H9 (cell line): Measurements from ENCODE around the gene SRD5A2. TPM values are rescaled to one million over a fixed set of nuclear protein-coding genes. Genes with fewer than 3 reads are reported as not detected.

ENCODE experiments used
- DNase-seq: peaks from one replicate; pipeline ENCODE4 v3.0.0-alpha.2; 2017
- H2AFZ ChIP-seq: one replicate; pipeline ENCODE4 v1.6.1; 2013; ENCODE audit warnings: mild to moderate bottlenecking, low read length, control low read depth, moderate library complexity
- H2AK5ac ChIP-seq: 2 replicates; pipeline ENCODE4 v1.6.1; 2013; ENCODE audit warnings: low read length, control low read depth, mixed read lengths; ENCODE audit not compliant: insufficient read length
- H2BK120ac ChIP-seq: one replicate; pipeline ENCODE4 v1.6.1; 2013; ENCODE audit warnings: low read depth, mild to moderate bottlenecking, low read length, control low read depth, inconsistent platforms; ENCODE audit not compliant: poor library complexity, severe bottlenecking
- H2BK12ac ChIP-seq: 2 replicates; pipeline ENCODE4 v1.6.1; 2013; ENCODE audit warnings: low read length, control low read depth, mixed read lengths, low read depth; ENCODE audit not compliant: insufficient read length
- H2BK15ac ChIP-seq: 2 replicates; pipeline ENCODE4 v1.6.1; 2013; ENCODE audit warnings: low read depth, low read length, control low read depth
- H2BK20ac ChIP-seq: one replicate; pipeline ENCODE4 v1.6.1; 2013; ENCODE audit warnings: low read depth, mild to moderate bottlenecking, low read length, control low read depth, inconsistent platforms; ENCODE audit not compliant: poor library complexity, severe bottlenecking
- H2BK5ac ChIP-seq: 2 replicates; pipeline ENCODE4 v1.6.1; 2013; ENCODE audit warnings: low read length, control low read depth, mixed read lengths; ENCODE audit not compliant: insufficient read length
- H3K14ac ChIP-seq: 2 replicates; pipeline ENCODE4 v1.6.1; 2013; ENCODE audit warnings: low read length, control low read depth; ENCODE audit not compliant: insufficient read depth
- H3K18ac ChIP-seq: 2 replicates; pipeline ENCODE4 v1.6.1; 2013; ENCODE audit warnings: low read depth, mild to moderate bottlenecking, mixed read lengths, low read length, control low read depth; ENCODE audit not compliant: insufficient read length
- H3K23ac ChIP-seq: 2 replicates; pipeline ENCODE4 v1.6.1; 2013; ENCODE audit warnings: low read length, control low read depth, mixed read lengths, low read depth; ENCODE audit not compliant: insufficient read length
- H3K23me2 ChIP-seq: 2 replicates; pipeline ENCODE4 v1.6.1; 2013; ENCODE audit warnings: low read depth, mild to moderate bottlenecking, mixed read lengths, low read length, control low read depth; ENCODE audit not compliant: insufficient read length, poor library complexity, severe bottlenecking
- H3K27ac ChIP-seq: 2 replicates; pipeline ENCODE4 v1.5.1; 2013; ENCODE audit warnings: low read length, control low read depth, mixed read lengths, low read depth; ENCODE audit not compliant: insufficient read length
- H3K27me3 ChIP-seq: 2 replicates; pipeline ENCODE4 v1.6.1; 2013; ENCODE audit warnings: low read length, control low read depth, inconsistent platforms; ENCODE audit not compliant: insufficient read depth
- H3K4ac ChIP-seq: 2 replicates; pipeline ENCODE4 v1.6.1; 2013; ENCODE audit warnings: low read depth, mild to moderate bottlenecking, control low read depth, inconsistent platforms, low read length, moderate library complexity
- H3K4me1 ChIP-seq: 2 replicates; pipeline ENCODE4 v1.6.1; 2013; ENCODE audit warnings: low read length, control low read depth, inconsistent platforms; ENCODE audit not compliant: insufficient read depth
- H3K4me2 ChIP-seq: 2 replicates; pipeline ENCODE4 v1.6.1; 2013; ENCODE audit warnings: low read length, control low read depth, mixed read lengths; ENCODE audit not compliant: insufficient read length, insufficient read depth
- H3K56ac ChIP-seq: 2 replicates; pipeline ENCODE4 v1.6.1; 2013; ENCODE audit warnings: low read depth, mild to moderate bottlenecking, mixed read lengths, low read length, control low read depth; ENCODE audit not compliant: insufficient read length
- H3K79me1 ChIP-seq: 2 replicates; pipeline ENCODE4 v1.6.1; 2013; ENCODE audit warnings: low read depth, mild to moderate bottlenecking, moderate library complexity, low read length, control low read depth, inconsistent platforms; ENCODE audit not compliant: insufficient read depth, poor library complexity, severe bottlenecking
- H3K79me2 ChIP-seq: 2 replicates; pipeline ENCODE4 v1.6.1; 2013; ENCODE audit warnings: low read length, control low read depth, inconsistent platforms; ENCODE audit not compliant: insufficient read depth
- H3K9ac ChIP-seq: 2 replicates; pipeline ENCODE4 v1.6.1; 2013; ENCODE audit warnings: low read length, control low read depth, mixed read lengths; ENCODE audit not compliant: insufficient read length; ENCODE audit errors: extremely low read depth
- H3K9me3 ChIP-seq: one replicate; pipeline ENCODE4 v1.6.1; 2013; ENCODE audit warnings: low read depth, low read length, inconsistent platforms; ENCODE audit not compliant: control insufficient read depth
- H3T11ph ChIP-seq: one replicate; pipeline ENCODE4 v1.6.1; 2013; ENCODE audit warnings: mild to moderate bottlenecking, low read length, control low read depth, inconsistent platforms
- H4K20me1 ChIP-seq: one replicate; pipeline ENCODE4 v1.6.1; 2013; ENCODE audit not compliant: control insufficient read depth, insufficient read length, insufficient read depth
- H4K5ac ChIP-seq: 2 replicates; pipeline ENCODE4 v1.6.1; 2013; ENCODE audit warnings: low read depth, mild to moderate bottlenecking, mixed read lengths, low read length, control low read depth; ENCODE audit not compliant: insufficient read length
- H4K8ac ChIP-seq: replicated peaks from 2 replicates; pipeline ENCODE4 v1.6.1; 2013; ENCODE audit warnings: low read length, control low read depth, mixed read lengths, low read depth; ENCODE audit not compliant: insufficient read length
- H4K91ac ChIP-seq: 2 replicates; pipeline ENCODE4 v1.6.1; 2013; ENCODE audit warnings: low read depth, mild to moderate bottlenecking, moderate library complexity, mixed read lengths, low read length, control low read depth; ENCODE audit not compliant: insufficient read length
- H3K27ac Mint-ChIP-seq, 3 experiments: 2 replicates in 2 of 3; 3 replicates in 1 of 3; pipeline ENCODE4 v1.8.0; 2020 to 2021; ENCODE audit warnings: mixed read lengths in 3 of 3, mild to moderate bottlenecking in 1 of 3, moderate library complexity in 1 of 3
- H3K27me3 Mint-ChIP-seq: 2 replicates; pipeline ENCODE4 v1.8.0; 2021; ENCODE audit warnings: low read depth, mild to moderate bottlenecking, moderate library complexity, mixed read lengths
- H3K36me3 Mint-ChIP-seq, 3 experiments: 2 replicates in 2 of 3; 3 replicates in 1 of 3; pipeline ENCODE4 v1.8.0; 2020 to 2021; ENCODE audit warnings: low read depth in 3 of 3, mixed read lengths in 3 of 3; ENCODE audit not compliant: insufficient read depth in 1 of 3
- H3K4me1 Mint-ChIP-seq, 2 experiments: 2 replicates each; pipeline ENCODE4 v1.8.0; 2020; ENCODE audit warnings: mixed read lengths in 2 of 2
- H3K4me3 Mint-ChIP-seq, 2 experiments: 2 replicates in 1 of 2; 3 replicates in 1 of 2; pipeline ENCODE4 v1.8.0; 2020 to 2021; ENCODE audit warnings: mild to moderate bottlenecking in 2 of 2, mixed read lengths in 2 of 2, moderate library complexity in 1 of 2
- H3K9me3 Mint-ChIP-seq, 2 experiments: 2 replicates in 1 of 2; 3 replicates in 1 of 2; pipeline ENCODE4 v1.8.0; 2020; ENCODE audit warnings: mild to moderate bottlenecking in 2 of 2, mixed read lengths in 2 of 2, moderate library complexity in 1 of 2
- CTCF ChIP-seq: fragments of 200-600 bp; sonication (generic); conservative IDR thresholded peaks from 3 replicates; pipeline ENCODE4 v1.8.0; 2021; ENCODE audit warnings: antibody characterized with exemption, mild to moderate bottlenecking
- WGBS: extraction: QIAGEN DNeasy Blood & Tissue Kit; methylation state at CpG from one replicate; pipeline ENCODE4 v1.1.7; 2013; ENCODE audit warnings: missing lambda C conversion rate, low lambda C conversion rate, mixed read lengths; ENCODE audit not compliant: insufficient read length; ENCODE audit errors: extremely low coverage; 5-methylcytosine and 5-hydroxymethylcytosine counted together
- total RNA-seq: library from RNA; stranded (reverse); gene quantifications from 2 replicates; pipeline ENCODE4 v1.2.1, GENCODE V29; 2021

The SRD5A2 gene
- total RNA-seq, 1 experiment from 2014 or later, result not detected

- Histone ChIP-seq H4K91ac (no peak overlapping the region), H4K20me1 (no peaks in the 10 kb centered on the region), H4K8ac (no peak overlapping the region), H2BK20ac (no peak overlapping the region), H3K9ac (no peak overlapping the region), H3K4me2 (no peak overlapping the region), H3K56ac (no peak overlapping the region), H2BK15ac (no peak overlapping the region), H3T11ph (no peak overlapping the region), H2AK5ac (no peak overlapping the region), H2AFZ (no peak overlapping the region), H3K79me2 (no peaks in the 10 kb centered on the region), H2BK5ac (no peak overlapping the region), H3K4ac (no peak overlapping the region), H3K23me2 (no peaks in the 10 kb centered on the region), H3K18ac (no peak overlapping the region), H2BK12ac (no peak overlapping the region), H3K79me1 (no peaks in the 10 kb centered on the region), H2BK120ac (no peak overlapping the region), H3K27me3 (no peaks in the 10 kb centered on the region; the same call in 1 of the 2 replicates), H3K14ac (no peak overlapping the region), H3K27ac (no peak overlapping the region), H4K5ac (no peak overlapping the region), H3K9me3 (no peaks in the 10 kb centered on the region), H3K4me1 (no peaks in the 10 kb centered on the region), H3K23ac (no peak overlapping the region)
- DNase-seq, result no peak
- Mint-ChIP-seq H3K9me3 (peaks cover 2 to 6% of the 10 kb centered on the region in 2 experiments; a peak in 4 of 5 replicates), H3K27ac (no peak overlapping the region), H3K36me3 (peaks cover 0 to 4% (median 0%) of the 10 kb centered on the region in 3 experiments; a peak in 2 of 7 replicates), H3K27me3 (no peaks in the 10 kb centered on the region; the same call in 1 of the 2 replicates), H3K4me3 (no peak overlapping the region), H3K4me1 (peaks cover 0 to 2% of the 10 kb centered on the region in 2 experiments; a peak in 1 of 4 replicates)
- no CpG with 5 or more reads among the region's 5 CpGs for WGBS
- TF ChIP-seq CTCF, result no peak
Observed at GRCh38 chr2:31515586-31515985, 65.2 kb downstream of the SRD5A2 start.
